Endothelial cell of umbilical vein (primary cell): ENCODE results near the gene GPR153. TPM values are rescaled to one million over a fixed set of nuclear protein-coding genes. Genes with fewer than 3 reads are reported as not detected.

ENCODE experiments used
- BruUV-seq: library from RNA; stranded (reverse); fragments of 400-500 nt; replicated peaks from 2 replicates; lab custom pipeline; 2021; lab: Mats Ljungman, UMichigan
- CTCF ChIA-PET: fragments of 300-600, 350-600 bp; sonication (Branson Sonifier 250); formaldehyde crosslinking; loops from one replicate; lab custom pipeline; 2021; ENCODE audit warnings: antibody characterized with exemption, inconsistent platforms; lab: Charles Lee
- POLR2A ChIA-PET: fragments of 300-600, 350-600 bp; sonication (Branson Sonifier 250); formaldehyde crosslinking; loops from one replicate; lab custom pipeline; 2021; ENCODE audit warnings: antibody characterized with exemption, inconsistent platforms; lab: Charles Lee
- DNase-seq: peaks from one replicate; pipeline ENCODE4 v3.0.0-alpha.2; 2011; ENCODE audit warnings: low read depth, low spot score
- FAIRE-seq: peaks from 2 replicates; lab custom pipeline; 2011; peaks lifted over from hg19 to GRCh38; lab: Jason Lieb, UNC
- H2AFZ ChIP-seq: 2 replicates; pipeline ENCODE4 v1.6.0; 2012; ENCODE audit warnings: low read depth, low read length, control low read depth, inconsistent platforms
- H3K27ac ChIP-seq: 2 replicates; pipeline ENCODE4 v1.5.1; 2011; ENCODE audit warnings: low read depth, mild to moderate bottlenecking, control low read depth, low read length, moderate library complexity; ENCODE audit not compliant: insufficient read depth
- H3K27me3 ChIP-seq, 2 experiments: 2 replicates each; pipeline versions ENCODE4 v1.6.0 to v1.6.1; 2011; ENCODE audit warnings: low read length in 2 of 2, mixed read lengths in 1 of 2; ENCODE audit not compliant: control insufficient read depth in 2 of 2, insufficient read depth in 2 of 2
- H3K36me3 ChIP-seq, 2 experiments: 2 replicates in 1 of 2; 3 replicates in 1 of 2; pipeline ENCODE4 v1.5.1; 2011; ENCODE audit warnings: low read length in 2 of 2, mild to moderate bottlenecking in 1 of 2, moderate library complexity in 1 of 2; ENCODE audit not compliant: control insufficient read depth in 2 of 2, insufficient read depth in 2 of 2; ENCODE audit errors: extremely low read depth in 1 of 2
- H3K4me1 ChIP-seq: 3 replicates; pipeline ENCODE4 v1.5.1; 2011; ENCODE audit warnings: mild to moderate bottlenecking, low read length; ENCODE audit not compliant: control insufficient read depth, insufficient read depth; ENCODE audit errors: extremely low read depth
- H3K4me2 ChIP-seq: 2 replicates; pipeline ENCODE4 v1.6.1; 2011; ENCODE audit warnings: low read length, control low read depth, mixed read lengths; ENCODE audit not compliant: insufficient read depth
- H3K4me3 ChIP-seq, 3 experiments: fragments of 200-600 bp in 1 of 3; sonication (generic), shearing (Covaris generic) in 1 of 3; replicated peaks in 1 of 3; 2 replicates each; pipeline ENCODE4 v1.5.1; 2011 to 2016; ENCODE audit warnings: control low read depth in 3 of 3, low read length in 3 of 3, mild to moderate bottlenecking in 2 of 3, inconsistent platforms in 1 of 3, low read depth in 1 of 3, moderate library complexity in 1 of 3; ENCODE audit not compliant: insufficient read depth in 1 of 3
- H3K79me2 ChIP-seq: 2 replicates; pipeline ENCODE4 v1.6.0; 2012; ENCODE audit warnings: low read length, inconsistent platforms; ENCODE audit not compliant: control insufficient read depth, insufficient read depth
- H3K9ac ChIP-seq: replicated peaks from 2 replicates; pipeline ENCODE3; 2011; ENCODE audit warnings: low read length, control low read depth; ENCODE audit not compliant: insufficient read depth; ENCODE audit errors: extremely low read depth
- H3K9me1 ChIP-seq: replicated peaks from 3 replicates; pipeline ENCODE4 v1.6.0; 2011; ENCODE audit warnings: mild to moderate bottlenecking, low read length; ENCODE audit not compliant: control insufficient read depth, insufficient read depth; ENCODE audit errors: extremely low read depth
- H3K9me3 ChIP-seq: replicated peaks from 2 replicates; pipeline ENCODE4 v1.5.1; 2012; ENCODE audit warnings: low read length, inconsistent platforms; ENCODE audit not compliant: control insufficient read depth, insufficient read depth
- H4K20me1 ChIP-seq: replicated peaks from 2 replicates; pipeline ENCODE3; 2011; ENCODE audit warnings: mild to moderate bottlenecking, low read length; ENCODE audit not compliant: control insufficient read depth, insufficient read depth; ENCODE audit errors: extremely low read depth
- EZH2 ChIP-seq: IDR thresholded peaks from 2 replicates; pipeline ENCODE4 v1.6.1; 2012; ENCODE audit warnings: borderline replicate concordance, low read depth, mild to moderate bottlenecking, moderate library complexity, low read length, inconsistent platforms; ENCODE audit not compliant: severe bottlenecking
- FOS ChIP-seq: IDR thresholded peaks from 2 replicates; pipeline ENCODE4 v1.6.1; 2011; ENCODE audit warnings: mild to moderate bottlenecking, low read length, moderate library complexity, borderline replicate concordance; ENCODE audit not compliant: insufficient read depth
- GATA2 ChIP-seq: IDR thresholded peaks from 2 replicates; pipeline ENCODE4 v1.7.0; 2011; ENCODE audit warnings: low read depth, mild to moderate bottlenecking, moderate library complexity, mixed read lengths, low read length; ENCODE audit not compliant: insufficient read length, insufficient read depth
- JUN ChIP-seq: IDR thresholded peaks from 2 replicates; pipeline ENCODE4 v1.6.1; 2011; ENCODE audit warnings: borderline replicate concordance, low read depth; ENCODE audit not compliant: insufficient read length, insufficient read depth
- MYC ChIP-seq: IDR thresholded peaks from one replicate; pipeline ENCODE4 v1.6.1; 2011; ENCODE audit warnings: mild to moderate bottlenecking, low read depth, low read length
- POLR2A ChIP-seq: IDR thresholded peaks from 2 replicates; pipeline ENCODE4 v1.6.1; 2012; ENCODE audit warnings: low read depth, mild to moderate bottlenecking, control low read depth, low read length
- POLR2AphosphoS5 ChIP-seq: IDR thresholded peaks from 2 replicates; pipeline ENCODE4 v1.6.1; 2012; ENCODE audit warnings: low read depth, mild to moderate bottlenecking, control low read depth, low read length, moderate library complexity; ENCODE audit not compliant: insufficient read depth
- dilution Hi-C: fragments of 300-500 bp; cut with MboI; formaldehyde crosslinking; loops from one replicate; pipeline ENCODE4 v1.15.0; 2019; ENCODE audit warnings: low sequenced_read_pairs; ENCODE audit not compliant: extremely low pct_ligation_motif_present
- intact Hi-C: fragments of 100-400 bp; cut with micrococcal nuclease; formaldehyde crosslinking; loops from one replicate; pipeline ENCODE4 v1.10.0; 2022
- polyA plus RNA-seq, 4 experiments: library from polyadenylated mRNA; depleted of rRNA in 3 of 4; stranded (reverse) in 3 of 4; unstranded in 1 of 4; fragments of >200 nt; gene quantifications; 2 replicates each; pipeline versions ENCODE4 v1.2.1 to v1.2.3, GENCODE V29; 2011 to 2012; ENCODE audit warnings: missing spikeins in 1 of 4
- total RNA-seq: library from RNA; stranded (reverse); gene quantifications from 2 replicates; pipeline ENCODE4 v1.2.3, GENCODE V29; 2021
- TF ChIP-seq, protein P1 (sequence below), 2 donors: IDR thresholded peaks; 1 replicate in 1 of 2; 2 replicates in 1 of 2; pipeline ENCODE4 v1.5.1; 2011; ENCODE audit warnings: low read length in 2 of 2, mild to moderate bottlenecking in 2 of 2, moderate library complexity in 2 of 2, control low read depth in 1 of 2, inconsistent platforms in 1 of 2, low read depth in 1 of 2; ENCODE audit not compliant: insufficient read depth in 1 of 2; ENCODE audit errors: extremely low read depth in 1 of 2
- TF ChIP-seq, protein P2 (sequence below): IDR thresholded peaks from 2 replicates; pipeline ENCODE4 v1.6.1; 2011; ENCODE audit not compliant: insufficient read depth, insufficient read length

The GPR153 gene
- total and polyA plus RNA-seq, 2 donors (not counting 3 experiments of a cell fraction or from before 2014, with no cell fraction given) = 3.1 to 3.9 TPM

DNA sequence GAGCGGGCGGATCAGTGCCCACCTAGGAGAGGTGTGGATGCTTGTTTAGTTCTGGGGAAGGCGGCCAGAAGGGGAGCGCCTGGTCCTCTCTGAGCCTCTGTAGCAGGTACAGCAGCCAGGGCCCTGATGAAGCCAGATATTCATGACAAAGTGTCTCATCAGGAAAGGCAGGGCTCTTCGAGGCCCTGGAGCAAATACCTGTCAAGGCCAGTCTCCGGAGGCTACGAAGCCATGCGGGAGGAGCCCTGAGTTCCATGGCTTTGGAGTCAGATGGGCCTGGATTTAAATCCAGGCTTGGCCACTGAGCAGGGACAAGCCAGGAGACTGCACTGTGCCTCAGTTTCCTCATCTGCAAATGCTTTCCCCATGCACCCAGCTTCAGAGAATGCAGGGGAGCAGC is 25.4 kb upstream of the GPR153 start:
- DNase-seq (no peak), FAIRE-seq (no peak)
- no peaks in the 10 kb centered on the region for H4K20me1 ChIP-seq
- BruUV-seq = no TSS peak
- no peak overlapping the region for H3K4me2 ChIP-seq
- dilution Hi-C loops = no loop called here
- no peak overlapping the region for H3K9ac ChIP-seq
- no peaks in the 10 kb centered on the region for H3K36me3 ChIP-seq
- H3K27ac ChIP-seq = no peak overlapping the region
- no peaks in the 10 kb centered on the region for H3K27me3 ChIP-seq
- no peaks in the 10 kb centered on the region for H3K4me1 ChIP-seq
- H3K9me1 ChIP-seq = no peaks in the 10 kb centered on the region
- H3K9me3 ChIP-seq = no peaks in the 10 kb centered on the region
- POLR2A ChIA-PET = no interaction called here
- TF ChIP-seq FOS (no peak), JUN (no peak), MYC (no peak), EZH2 (no peak), GATA2 (no peak), POLR2A (no peak), POLR2AphosphoS5 (no peak)
- TF ChIP-seq, protein P1, sequence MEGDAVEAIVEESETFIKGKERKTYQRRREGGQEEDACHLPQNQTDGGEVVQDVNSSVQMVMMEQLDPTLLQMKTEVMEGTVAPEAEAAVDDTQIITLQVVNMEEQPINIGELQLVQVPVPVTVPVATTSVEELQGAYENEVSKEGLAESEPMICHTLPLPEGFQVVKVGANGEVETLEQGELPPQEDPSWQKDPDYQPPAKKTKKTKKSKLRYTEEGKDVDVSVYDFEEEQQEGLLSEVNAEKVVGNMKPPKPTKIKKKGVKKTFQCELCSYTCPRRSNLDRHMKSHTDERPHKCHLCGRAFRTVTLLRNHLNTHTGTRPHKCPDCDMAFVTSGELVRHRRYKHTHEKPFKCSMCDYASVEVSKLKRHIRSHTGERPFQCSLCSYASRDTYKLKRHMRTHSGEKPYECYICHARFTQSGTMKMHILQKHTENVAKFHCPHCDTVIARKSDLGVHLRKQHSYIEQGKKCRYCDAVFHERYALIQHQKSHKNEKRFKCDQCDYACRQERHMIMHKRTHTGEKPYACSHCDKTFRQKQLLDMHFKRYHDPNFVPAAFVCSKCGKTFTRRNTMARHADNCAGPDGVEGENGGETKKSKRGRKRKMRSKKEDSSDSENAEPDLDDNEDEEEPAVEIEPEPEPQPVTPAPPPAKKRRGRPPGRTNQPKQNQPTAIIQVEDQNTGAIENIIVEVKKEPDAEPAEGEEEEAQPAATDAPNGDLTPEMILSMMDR (IDR thresholded peaks at IDR 0.05; ENCODE audit: extremely low read depth in 1 of 2, insufficient read depth in 1 of 2, low read depth in 1 of 2, low read length in 2 of 2) = no peak
- TF ChIP-seq, protein P2, sequence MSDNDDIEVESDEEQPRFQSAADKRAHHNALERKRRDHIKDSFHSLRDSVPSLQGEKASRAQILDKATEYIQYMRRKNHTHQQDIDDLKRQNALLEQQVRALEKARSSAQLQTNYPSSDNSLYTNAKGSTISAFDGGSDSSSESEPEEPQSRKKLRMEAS = no peak
- no peak overlapping the region for H2AFZ ChIP-seq
- no peaks in the 10 kb centered on the region for H3K79me2 ChIP-seq
- CTCF ChIA-PET = no interaction called here
- intact Hi-C loops = no loop called here
- H3K4me3 ChIP-seq = no peak overlapping the region
